Measurements from ENCODE around the gene PRDX1. TPM values are rescaled to one million over a fixed set of nuclear protein-coding genes. Genes with fewer than 3 reads are reported as not detected.
"Not testable (repeated sequence)": the region's sequence is repeated elsewhere in the genome, so short reads cannot be mapped to it uniquely, and the experiment has no call there.

PRDX1 gene
- total RNA-seq, 1 donor from 2014 or later: 1,754 TPM

DNA sequence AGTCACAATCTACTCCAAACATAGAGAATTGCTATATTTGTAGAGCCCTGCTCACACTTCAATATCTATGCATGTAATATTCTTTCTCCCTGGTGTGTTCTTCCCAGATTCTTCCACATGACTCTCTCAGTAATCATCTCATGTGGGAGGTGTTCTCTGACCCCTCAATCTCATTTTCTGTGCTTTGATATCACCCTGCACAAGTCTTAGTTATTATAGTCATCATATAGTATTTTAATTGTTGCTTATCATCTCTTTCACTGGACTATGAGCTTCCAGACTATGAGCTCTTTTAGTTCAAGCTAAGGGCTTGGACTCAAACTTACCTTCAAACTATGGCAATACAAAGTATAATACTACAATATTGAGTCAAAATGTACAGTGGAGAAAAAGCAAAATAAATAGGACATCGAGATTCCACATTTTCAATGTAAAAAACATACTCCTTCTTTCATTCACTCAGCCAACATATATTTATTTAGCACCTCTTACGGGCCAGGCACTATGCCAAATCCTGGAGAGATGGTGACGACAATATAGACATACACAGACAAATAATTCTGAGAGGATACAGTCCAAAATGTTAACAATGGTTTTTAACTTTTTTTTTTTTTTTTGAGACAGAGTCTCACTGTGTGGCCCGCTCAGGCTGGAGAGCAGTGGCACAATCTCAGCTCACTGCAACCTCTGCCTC, 43.4 kb downstream of the PRDX1 start:
- Mint-ChIP-seq H3K27ac (ENCODE audit: unreplicated experiment) (no peak overlapping the region), H3K4me3 (ENCODE audit: unreplicated experiment) (no peak overlapping the region), H3K9me3 (ENCODE audit: unreplicated experiment) (no peaks in the 10 kb centered on the region), H3K4me1 (ENCODE audit: low read depth, unreplicated experiment) (no peaks in the 10 kb centered on the region), H3K36me3 (ENCODE audit: unreplicated experiment) (no peaks in the 10 kb centered on the region), H3K27me3 (ENCODE audit: unreplicated experiment) (no peaks in the 10 kb centered on the region)
- no peak for DNase-seq
- no peak for TF ChIP-seq CTCF (IDR thresholded peaks at IDR 0.05; ENCODE audit: partially characterized antibody, unreplicated experiment)

- Mint-ChIP-seq H3K9me3 (ENCODE audit: unreplicated experiment) (no peaks in the 10 kb centered on the region), H3K27ac (ENCODE audit: unreplicated experiment) (no peak overlapping the region), H3K4me1 (ENCODE audit: low read depth, unreplicated experiment) (no peaks in the 10 kb centered on the region), H3K4me3 (ENCODE audit: unreplicated experiment) (no peak overlapping the region), H3K36me3 (ENCODE audit: unreplicated experiment) (no peaks in the 10 kb centered on the region), H3K27me3 (ENCODE audit: unreplicated experiment) (no peaks in the 10 kb centered on the region)
- no peak for DNase-seq
- no peak for TF ChIP-seq CTCF (IDR thresholded peaks at IDR 0.05; ENCODE audit: partially characterized antibody, unreplicated experiment)
Measured at GRCh38 chr1:45477646-45478045, 44.0 kb downstream of the PRDX1 start.

GRCh38 chr1:45474194-45474593, 47.5 kb downstream of the PRDX1 start:
- H3K4me1 Mint-ChIP-seq (ENCODE audit: low read depth, unreplicated experiment); H3K27ac Mint-ChIP-seq (ENCODE audit: unreplicated experiment); DNase-seq; H3K36me3 Mint-ChIP-seq (ENCODE audit: unreplicated experiment); H3K27me3 Mint-ChIP-seq (ENCODE audit: unreplicated experiment); H3K9me3 Mint-ChIP-seq (ENCODE audit: unreplicated experiment); H3K4me3 Mint-ChIP-seq (ENCODE audit: unreplicated experiment): not testable (repeated sequence)

DNA sequence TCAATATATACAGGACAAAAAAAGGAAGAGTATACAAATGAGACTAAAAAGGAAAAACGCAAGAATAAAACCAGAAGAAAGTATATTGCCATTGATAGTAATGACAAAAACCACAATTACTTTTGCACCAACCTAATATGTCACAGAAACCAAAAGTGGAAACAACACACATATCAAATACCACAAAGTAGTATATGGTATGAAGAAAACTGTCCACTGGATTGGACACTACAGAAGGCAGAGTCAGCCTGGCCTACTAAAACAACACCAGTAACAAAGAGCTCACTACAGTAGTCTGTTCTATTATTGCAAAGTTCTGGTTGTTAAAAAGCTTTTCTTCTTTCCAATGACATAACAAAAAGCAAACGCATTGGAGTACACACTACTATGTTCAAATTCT, 48.4 kb downstream of the PRDX1 start:
- Mint-ChIP-seq H3K9me3 (ENCODE audit: unreplicated experiment) (no peaks in the 10 kb centered on the region), H3K27me3 (ENCODE audit: unreplicated experiment) (no peaks in the 10 kb centered on the region), H3K4me3 (ENCODE audit: unreplicated experiment) (no peak overlapping the region), H3K27ac (ENCODE audit: unreplicated experiment) (no peak overlapping the region), H3K4me1 (ENCODE audit: low read depth, unreplicated experiment) (no peaks in the 10 kb centered on the region), H3K36me3 (ENCODE audit: unreplicated experiment) (no peaks in the 10 kb centered on the region)
- TF ChIP-seq CTCF (IDR thresholded peaks at IDR 0.05; ENCODE audit: partially characterized antibody, unreplicated experiment): no peak
- no peak for DNase-seq

DNA sequence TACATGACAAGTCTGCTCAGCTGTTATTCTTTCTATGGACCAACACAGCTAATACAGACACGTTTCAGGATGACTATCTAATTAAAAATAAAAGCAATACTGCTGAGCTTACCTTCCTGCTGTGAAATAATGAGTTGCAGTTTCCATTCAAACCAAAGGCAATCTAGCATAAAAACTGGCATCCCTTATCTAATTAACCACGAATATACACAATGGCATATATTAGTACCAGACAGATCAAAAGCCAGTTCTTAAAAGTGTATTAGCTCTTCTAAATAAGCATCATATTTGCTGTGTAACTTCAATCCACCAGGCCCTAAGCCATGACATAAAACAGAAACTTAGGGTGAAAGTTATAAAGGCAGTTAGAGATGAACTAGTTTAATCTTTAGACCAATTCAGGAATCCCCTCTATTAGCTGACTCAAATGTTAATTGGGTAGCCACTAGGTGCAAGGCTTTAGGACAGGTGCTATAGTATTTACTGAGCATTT, 51.3 kb downstream of the PRDX1 start:
- Mint-ChIP-seq H3K36me3 (ENCODE audit: unreplicated experiment) (no peaks in the 10 kb centered on the region), H3K4me1 (ENCODE audit: low read depth, unreplicated experiment) (no peaks in the 10 kb centered on the region), H3K4me3 (ENCODE audit: unreplicated experiment) (no peak overlapping the region), H3K27me3 (ENCODE audit: unreplicated experiment) (peaks cover 1% of the 10 kb centered on the region), H3K9me3 (ENCODE audit: unreplicated experiment) (no peaks in the 10 kb centered on the region), H3K27ac (ENCODE audit: unreplicated experiment) (no peak overlapping the region)
- no peak for TF ChIP-seq CTCF (IDR thresholded peaks at IDR 0.05; ENCODE audit: partially characterized antibody, unreplicated experiment)
- DNase-seq: no peak

DNA sequence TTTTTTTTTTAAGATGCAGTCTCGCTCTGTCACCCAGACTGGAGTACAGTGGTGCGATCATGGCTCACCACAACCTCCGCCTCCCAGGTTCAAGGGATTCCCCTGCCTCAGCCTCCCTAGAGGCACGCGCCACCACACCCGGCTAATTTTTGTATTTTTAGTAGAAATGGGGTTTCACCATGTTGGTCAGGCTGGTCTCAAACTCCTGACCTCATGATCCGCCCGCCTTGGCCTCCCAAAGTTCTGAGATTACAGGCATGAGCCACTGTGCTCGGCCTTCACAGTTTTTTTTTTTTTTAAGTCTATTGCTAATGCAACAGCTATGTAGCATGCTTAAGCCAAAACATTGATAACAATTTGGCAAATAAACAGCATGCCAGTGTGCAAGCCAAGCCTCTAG, 54.3 kb downstream of the PRDX1 start:
- not testable (repeated sequence) for H3K27me3 Mint-ChIP-seq (ENCODE audit: unreplicated experiment); H3K9me3 Mint-ChIP-seq (ENCODE audit: unreplicated experiment); H3K27ac Mint-ChIP-seq (ENCODE audit: unreplicated experiment); H3K4me3 Mint-ChIP-seq (ENCODE audit: unreplicated experiment); H3K4me1 Mint-ChIP-seq (ENCODE audit: low read depth, unreplicated experiment); H3K36me3 Mint-ChIP-seq (ENCODE audit: unreplicated experiment); DNase-seq

Data from glutamatergic neuron (in vitro differentiated cells).